Suprapubic skin (tissue), 4 donors: Measurements from ENCODE around the gene TMEM178B. TPM values are rescaled to one million over a fixed set of nuclear protein-coding genes. Genes with fewer than 3 reads are reported as not detected.
"Not testable (repeated sequence)": the region's sequence is repeated elsewhere in the genome, so short reads cannot be mapped to it uniquely, and the experiment has no call there.

ENCODE experiments used
- DNase-seq, 2 donors: peaks; one replicate each; pipeline ENCODE4 v3.0.0-alpha.2; 2019; ENCODE audit warnings: low spot score in 2 of 2
- H3K27ac ChIP-seq: fragments of 200-600 bp; sonication (generic); one replicate; pipeline ENCODE4 v1.5.1; 2019
- H3K27me3 ChIP-seq: fragments of 200-600 bp; sonication (generic); one replicate; pipeline ENCODE4 v1.5.1; 2019
- H3K36me3 ChIP-seq: fragments of 200-600 bp; sonication (generic); one replicate; pipeline ENCODE4 v1.5.1; 2019
- H3K4me1 ChIP-seq: fragments of 200-600 bp; sonication (generic); one replicate; pipeline ENCODE4 v1.5.1; 2019
- H3K4me3 ChIP-seq: fragments of 200-600 bp; sonication (generic); one replicate; pipeline ENCODE4 v1.5.1; 2019; ENCODE audit warnings: mild to moderate bottlenecking
- H3K9me3 ChIP-seq: fragments of 200-600 bp; sonication (generic); one replicate; pipeline ENCODE4 v1.5.1; 2019
- EP300 ChIP-seq: sonication (generic); formaldehyde crosslinking; IDR thresholded peaks from one replicate; pipeline ENCODE4 v1.6.1; 2017; ENCODE audit warnings: antibody characterized with exemption
- POLR2A ChIP-seq, 2 donors: fragments of 450-650 bp; IDR thresholded peaks; one replicate each; pipeline ENCODE4 v1.6.1; 2017; ENCODE audit warnings: antibody characterized with exemption in 2 of 2, mild to moderate bottlenecking in 2 of 2, moderate library complexity in 2 of 2
- POLR2AphosphoS5 ChIP-seq, 3 donors: sonication (generic); formaldehyde crosslinking; IDR thresholded peaks; one replicate each; pipeline ENCODE4 v1.6.1; 2017; ENCODE audit warnings: antibody characterized with exemption in 3 of 3
- WGBS: methylation state at CpG from one replicate; pipeline ENCODE4 v1.1.5; 2018; 5-methylcytosine and 5-hydroxymethylcytosine counted together
- total RNA-seq, 4 donors: library from RNA; depleted of rRNA; stranded (reverse); fragments of >200 nt; gene quantifications; one replicate each; pipeline ENCODE4 v1.1.0, GENCODE V29; 2016
- TF ChIP-seq, protein P1 (sequence below), 2 donors: fragments of 200-600 bp in 1 of 2; fragments of 450-650 bp in 1 of 2; sonication (generic) in 1 of 2; IDR thresholded peaks; one replicate each; pipeline ENCODE4 v1.5.1; 2016 to 2019; ENCODE audit warnings: antibody characterized with exemption in 2 of 2, mild to moderate bottlenecking in 1 of 2, moderate library complexity in 1 of 2

Gene TMEM178B
- total RNA-seq, 4 donors from 2014 or later: 0.34 to 1.6 (median 0.72) TPM

DNA sequence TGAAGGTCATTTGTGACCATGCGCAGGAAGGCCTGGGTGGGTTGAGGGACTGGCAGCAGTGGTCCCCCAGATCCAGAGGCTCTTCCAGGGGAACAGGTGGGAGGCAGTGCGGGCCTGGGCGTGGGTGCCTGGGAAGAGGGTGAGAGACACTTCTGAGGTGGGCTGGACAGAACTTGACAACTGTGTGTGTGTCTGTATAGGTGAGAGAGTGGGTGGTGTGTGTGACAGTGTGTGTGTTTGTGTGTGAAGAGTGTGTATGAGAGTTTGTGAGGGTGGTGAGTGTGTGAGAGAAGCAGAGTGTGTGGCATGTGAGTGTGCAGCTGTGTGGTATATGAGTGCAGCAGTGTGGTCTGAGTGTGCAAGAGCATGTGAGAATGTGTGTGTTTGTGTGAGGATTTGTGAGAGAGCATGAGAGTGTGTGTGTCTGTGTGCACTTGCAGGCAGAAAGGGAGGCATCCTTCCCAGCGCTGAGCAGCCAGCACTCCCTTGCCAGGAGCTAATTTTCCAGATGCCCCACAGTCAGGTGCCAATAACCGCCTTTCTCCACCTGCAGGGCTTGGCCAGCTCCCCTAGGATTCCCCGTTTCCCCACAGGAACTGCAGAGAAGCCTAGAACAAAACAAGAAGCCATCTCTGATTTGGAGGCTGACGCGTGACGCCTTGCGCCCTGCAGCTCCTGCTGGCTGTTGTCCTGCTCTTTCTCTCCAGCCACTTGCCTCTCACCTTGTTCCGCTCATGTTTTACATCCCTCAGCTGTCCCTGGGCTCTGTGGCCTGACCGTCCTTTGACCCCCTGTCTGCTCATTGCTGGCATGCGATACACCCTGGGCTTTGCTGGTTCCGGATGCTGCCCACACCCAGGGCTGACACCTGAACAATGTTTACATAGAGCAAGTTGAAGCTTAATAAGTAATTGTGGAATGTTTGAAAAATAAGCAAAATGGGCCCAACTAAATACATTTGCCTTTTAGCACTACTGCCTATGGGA is 88.0 kb downstream of the TMEM178B start:
- Histone ChIP-seq H3K27me3 (no peaks in the 10 kb centered on the region), H3K4me3 (no peak overlapping the region), H3K4me1 (no peaks in the 10 kb centered on the region), H3K36me3 (no peaks in the 10 kb centered on the region), H3K27ac (no peak overlapping the region), H3K9me3 (no peaks in the 10 kb centered on the region)
- TF ChIP-seq POLR2AphosphoS5 (IDR thresholded peaks at IDR 0.05): no peak
- no peak for TF ChIP-seq EP300
- TF ChIP-seq POLR2A (IDR thresholded peaks at IDR 0.05): no peak
- TF ChIP-seq, protein P1, sequence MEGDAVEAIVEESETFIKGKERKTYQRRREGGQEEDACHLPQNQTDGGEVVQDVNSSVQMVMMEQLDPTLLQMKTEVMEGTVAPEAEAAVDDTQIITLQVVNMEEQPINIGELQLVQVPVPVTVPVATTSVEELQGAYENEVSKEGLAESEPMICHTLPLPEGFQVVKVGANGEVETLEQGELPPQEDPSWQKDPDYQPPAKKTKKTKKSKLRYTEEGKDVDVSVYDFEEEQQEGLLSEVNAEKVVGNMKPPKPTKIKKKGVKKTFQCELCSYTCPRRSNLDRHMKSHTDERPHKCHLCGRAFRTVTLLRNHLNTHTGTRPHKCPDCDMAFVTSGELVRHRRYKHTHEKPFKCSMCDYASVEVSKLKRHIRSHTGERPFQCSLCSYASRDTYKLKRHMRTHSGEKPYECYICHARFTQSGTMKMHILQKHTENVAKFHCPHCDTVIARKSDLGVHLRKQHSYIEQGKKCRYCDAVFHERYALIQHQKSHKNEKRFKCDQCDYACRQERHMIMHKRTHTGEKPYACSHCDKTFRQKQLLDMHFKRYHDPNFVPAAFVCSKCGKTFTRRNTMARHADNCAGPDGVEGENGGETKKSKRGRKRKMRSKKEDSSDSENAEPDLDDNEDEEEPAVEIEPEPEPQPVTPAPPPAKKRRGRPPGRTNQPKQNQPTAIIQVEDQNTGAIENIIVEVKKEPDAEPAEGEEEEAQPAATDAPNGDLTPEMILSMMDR (IDR thresholded peaks at IDR 0.05): no peak
- 75% methylated on average over 14 of the region's 14 CpGs for WGBS
- no peak for DNase-seq

DNA sequence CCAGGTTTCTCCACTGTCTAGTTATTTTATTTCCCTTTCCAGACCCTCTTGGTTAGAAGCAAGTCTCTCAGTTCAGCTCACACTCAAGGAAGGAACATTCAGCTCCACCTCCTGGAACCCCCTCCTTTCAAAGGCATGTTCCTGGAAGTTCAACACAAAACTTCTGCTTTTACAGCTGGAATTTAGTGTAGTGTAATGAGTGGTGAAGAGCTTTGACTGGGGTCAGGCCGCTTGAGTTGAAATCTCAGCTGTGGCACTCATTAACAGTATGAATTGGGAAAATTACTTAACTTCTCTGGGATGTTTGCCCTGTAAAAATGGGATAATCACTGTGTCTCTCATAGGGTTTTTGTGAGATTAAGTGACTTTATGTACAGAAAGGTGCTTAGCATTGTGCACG is 91.7 kb downstream of the TMEM178B start:
- Histone ChIP-seq H3K36me3 (no peaks in the 10 kb centered on the region), H3K4me3 (no peak overlapping the region), H3K27me3 (no peaks in the 10 kb centered on the region), H3K27ac (no peak overlapping the region), H3K4me1 (no peaks in the 10 kb centered on the region), H3K9me3 (no peaks in the 10 kb centered on the region)
- DNase-seq: no peak
- TF ChIP-seq POLR2A (IDR thresholded peaks at IDR 0.05) (no peak), POLR2AphosphoS5 (IDR thresholded peaks at IDR 0.05) (no peak), EP300 (no peak)
- TF ChIP-seq, protein P1 (IDR thresholded peaks at IDR 0.05): no peak
- 59% methylated on average over 2 of the region's 2 CpGs for WGBS

DNA sequence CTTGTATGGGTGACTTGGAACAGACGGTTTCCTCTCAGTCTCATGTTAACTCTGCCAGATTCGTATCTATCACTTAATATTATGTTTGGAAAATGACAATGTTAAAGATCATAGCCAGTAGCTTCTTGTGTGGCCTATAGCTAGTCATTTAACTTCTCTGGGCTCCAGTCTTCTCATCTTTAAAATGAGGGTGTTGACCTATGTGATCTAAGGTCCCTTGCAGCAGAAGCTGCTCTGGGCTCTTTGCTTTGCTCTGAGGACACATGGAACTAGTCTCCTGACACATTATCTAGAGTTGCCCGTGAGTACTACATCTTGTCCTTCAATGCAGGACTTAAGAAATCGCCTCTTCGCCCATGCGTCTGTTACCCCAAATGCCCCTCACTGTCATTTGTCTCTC is 93.1 kb downstream of the TMEM178B start:
- no peaks in the 10 kb centered on the region for H3K4me1 ChIP-seq
- H3K4me3 ChIP-seq: no peak overlapping the region
- DNase-seq: no peak
- no peaks in the 10 kb centered on the region for H3K9me3 ChIP-seq
- 87% methylated on average over 6 of the region's 6 CpGs for WGBS
- H3K27ac ChIP-seq: no peak overlapping the region
- H3K36me3 ChIP-seq: no peaks in the 10 kb centered on the region
- TF ChIP-seq POLR2AphosphoS5 (IDR thresholded peaks at IDR 0.05): no peak
- TF ChIP-seq EP300: no peak
- TF ChIP-seq, protein P1 (IDR thresholded peaks at IDR 0.05): no peak
- no peak for TF ChIP-seq POLR2A (IDR thresholded peaks at IDR 0.05)
- H3K27me3 ChIP-seq: no peaks in the 10 kb centered on the region

DNA sequence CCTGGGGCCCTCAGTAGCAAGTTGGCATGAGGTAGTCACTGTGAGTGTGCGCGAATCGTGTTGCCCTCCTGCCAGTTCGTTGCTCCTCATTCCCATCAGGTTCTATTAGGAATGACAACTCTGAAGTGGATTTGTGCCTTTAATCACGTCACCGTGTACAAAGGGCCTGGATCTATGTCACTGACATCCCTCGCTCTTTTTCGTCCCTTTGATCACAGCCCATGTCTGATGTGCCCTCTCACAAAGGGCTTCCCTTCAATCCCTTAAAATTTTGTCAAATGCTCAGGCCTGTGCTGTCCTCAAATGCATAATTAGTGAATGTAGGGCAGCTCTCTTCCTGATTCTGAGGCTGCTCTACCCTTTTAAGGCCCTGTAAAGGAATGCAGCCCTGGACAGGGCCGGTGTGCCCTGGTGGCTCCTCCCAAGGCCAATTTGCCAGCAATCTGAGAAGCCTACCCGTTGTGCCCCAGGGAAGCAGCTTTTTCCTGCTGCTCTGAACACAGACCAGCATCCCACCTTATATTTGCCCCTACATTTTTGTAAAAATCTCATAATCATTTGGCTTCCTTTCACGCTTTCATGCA is 93.6 kb downstream of the TMEM178B start:
- no peaks in the 10 kb centered on the region for H3K27me3 ChIP-seq
- TF ChIP-seq POLR2A (IDR thresholded peaks at IDR 0.05) (no peak), POLR2AphosphoS5 (IDR thresholded peaks at IDR 0.05) (no peak), EP300 (no peak)
- TF ChIP-seq, protein P1 (IDR thresholded peaks at IDR 0.05): no peak
- no peaks in the 10 kb centered on the region for H3K36me3 ChIP-seq
- DNase-seq: no peak
- H3K9me3 ChIP-seq: no peaks in the 10 kb centered on the region
- H3K4me3 ChIP-seq: no peak overlapping the region
- WGBS: 71% methylated on average over 11 of the region's 11 CpGs
- H3K27ac ChIP-seq: no peak overlapping the region
- H3K4me1 ChIP-seq: no peaks in the 10 kb centered on the region

DNA sequence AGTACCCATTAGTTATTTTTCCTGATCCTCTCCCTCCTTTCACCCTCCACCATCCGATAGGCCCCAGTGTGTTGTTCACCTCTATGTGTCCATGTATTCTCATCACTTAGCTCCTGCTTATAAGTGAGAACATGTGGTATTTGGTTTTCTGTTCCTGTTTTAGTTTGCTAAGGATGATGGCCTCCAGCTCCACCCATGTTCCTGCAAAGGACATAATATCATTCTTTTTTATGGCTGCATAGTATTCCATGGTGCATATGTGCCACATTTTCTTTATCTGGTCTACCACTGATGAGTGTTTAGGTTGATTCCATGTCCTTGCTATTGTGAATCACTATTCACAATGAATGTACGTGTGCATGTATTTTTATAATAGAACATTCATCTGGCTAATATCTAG is 95.3 kb downstream of the TMEM178B start:
- not testable (repeated sequence) for DNase-seq, H3K4me1 ChIP-seq
- WGBS: 90% methylated on average over 2 of the region's 2 CpGs

DNA sequence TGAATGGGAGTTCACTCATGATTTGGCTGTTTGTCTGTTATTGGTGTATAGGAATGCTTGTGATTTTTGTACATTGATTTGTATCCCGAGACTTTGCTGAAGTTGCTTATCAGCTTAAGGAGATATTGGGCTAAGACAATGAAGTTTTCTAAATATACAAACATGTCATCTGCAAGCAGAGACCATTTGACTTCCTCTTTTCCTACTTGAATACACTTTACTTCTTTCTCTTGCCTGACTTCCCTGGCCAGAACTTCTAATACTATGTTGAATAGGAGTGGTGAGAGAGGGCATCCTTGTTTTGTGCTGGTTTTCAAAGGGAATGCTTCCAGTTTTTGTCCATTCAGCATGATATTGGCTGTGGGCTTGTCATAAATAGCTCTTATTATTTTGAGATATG is 101.9 kb downstream of the TMEM178B start:
- H3K9me3 ChIP-seq, H3K36me3 ChIP-seq, H3K4me3 ChIP-seq, H3K27ac ChIP-seq, DNase-seq, H3K27me3 ChIP-seq, H3K4me1 ChIP-seq: not testable (repeated sequence)
- WGBS: 86% methylated on average over 1 of the region's 1 CpG

More for the DNA sequence above, 95.3 kb downstream of the TMEM178B start:
- H3K36me3 ChIP-seq, H3K27ac ChIP-seq, H3K9me3 ChIP-seq, H3K4me3 ChIP-seq, H3K27me3 ChIP-seq: not testable (repeated sequence)

DNA sequence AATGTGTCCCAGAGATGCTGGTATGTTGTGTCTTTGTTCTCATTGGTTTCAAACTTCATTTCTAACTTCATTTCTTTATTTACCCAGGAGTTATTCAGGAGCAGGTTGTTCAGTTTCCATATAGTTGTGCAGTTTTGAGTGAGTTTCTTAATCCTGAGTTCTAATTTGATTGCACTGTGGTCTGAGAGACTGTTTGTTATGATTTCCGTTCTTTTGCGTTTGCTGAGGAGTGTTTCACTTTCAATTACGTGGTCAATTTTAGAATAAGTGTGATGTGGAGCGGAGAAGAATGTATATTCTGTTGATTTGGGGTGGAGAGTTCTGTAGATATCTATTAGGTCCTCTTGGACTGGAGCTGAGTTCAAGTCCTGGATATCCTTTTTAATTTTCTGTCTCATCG is 103.3 kb downstream of the TMEM178B start:
- H3K4me3 ChIP-seq, H3K27ac ChIP-seq, H3K4me1 ChIP-seq, H3K36me3 ChIP-seq, DNase-seq, H3K27me3 ChIP-seq, H3K9me3 ChIP-seq: not testable (repeated sequence)
- 91% methylated on average over 5 of the region's 5 CpGs for WGBS
